ENCODE results near the gene SCD5.

SCD5 gene

GRCh38 chr4:82589756-82590155 is 208.8 kb downstream of the SCD5 start:
- no peak for DNase-seq (ENCODE audit: low spot score)

- no peak for DNase-seq (ENCODE audit: low spot score)
These were observed 209.8 kb downstream of the SCD5 start for GRCh38 chr4:82588771-82589270.

- no peak for DNase-seq (ENCODE audit: low spot score)
These were observed 210.6 kb downstream of the SCD5 start for GRCh38 chr4:82587826-82588540.

- no peak for DNase-seq (ENCODE audit: low spot score)
These were observed 212.7 kb downstream of the SCD5 start for GRCh38 chr4:82585690-82586435.

- no peak for DNase-seq (ENCODE audit: low spot score)
These were observed 213.7 kb downstream of the SCD5 start for GRCh38 chr4:82584931-82585330.

GRCh38 chr4:82583897-82584587 is 214.6 kb downstream of the SCD5 start:
- no peak for DNase-seq (ENCODE audit: low spot score)

GRCh38 chr4:82579932-82580331 is 218.7 kb downstream of the SCD5 start:
- no peak for DNase-seq (ENCODE audit: low spot score)
